Endothelial cell of umbilical vein (primary cell): ENCODE data around the gene CNTNAP2.

Source experiments
- EZH2 ChIP-seq: IDR thresholded peaks from 2 replicates; pipeline ENCODE4 v1.6.1; 2012; ENCODE audit warnings: borderline replicate concordance, low read depth, mild to moderate bottlenecking, moderate library complexity, low read length, inconsistent platforms; ENCODE audit not compliant: severe bottlenecking
- FOS ChIP-seq: IDR thresholded peaks from 2 replicates; pipeline ENCODE4 v1.6.1; 2011; ENCODE audit warnings: mild to moderate bottlenecking, low read length, moderate library complexity, borderline replicate concordance; ENCODE audit not compliant: insufficient read depth
- GATA2 ChIP-seq: IDR thresholded peaks from 2 replicates; pipeline ENCODE4 v1.7.0; 2011; ENCODE audit warnings: low read depth, mild to moderate bottlenecking, moderate library complexity, mixed read lengths, low read length; ENCODE audit not compliant: insufficient read length, insufficient read depth
- JUN ChIP-seq: IDR thresholded peaks from 2 replicates; pipeline ENCODE4 v1.6.1; 2011; ENCODE audit warnings: borderline replicate concordance, low read depth; ENCODE audit not compliant: insufficient read length, insufficient read depth
- MAX ChIP-seq: IDR thresholded peaks from 2 replicates; pipeline ENCODE4 v1.6.1; 2011; ENCODE audit not compliant: insufficient read depth, insufficient read length
- MYC ChIP-seq: IDR thresholded peaks from one replicate; pipeline ENCODE4 v1.6.1; 2011; ENCODE audit warnings: mild to moderate bottlenecking, low read depth, low read length
- POLR2A ChIP-seq: IDR thresholded peaks from 2 replicates; pipeline ENCODE4 v1.6.1; 2012; ENCODE audit warnings: low read depth, mild to moderate bottlenecking, control low read depth, low read length
- POLR2AphosphoS5 ChIP-seq: IDR thresholded peaks from 2 replicates; pipeline ENCODE4 v1.6.1; 2012; ENCODE audit warnings: low read depth, mild to moderate bottlenecking, control low read depth, low read length, moderate library complexity; ENCODE audit not compliant: insufficient read depth
- TF ChIP-seq, protein P1 (sequence below), 2 donors: IDR thresholded peaks; 1 replicate in 1 of 2; 2 replicates in 1 of 2; pipeline ENCODE4 v1.5.1; 2011; ENCODE audit warnings: low read length in 2 of 2, mild to moderate bottlenecking in 2 of 2, moderate library complexity in 2 of 2, control low read depth in 1 of 2, inconsistent platforms in 1 of 2, low read depth in 1 of 2; ENCODE audit not compliant: insufficient read depth in 1 of 2; ENCODE audit errors: extremely low read depth in 1 of 2

DNA sequence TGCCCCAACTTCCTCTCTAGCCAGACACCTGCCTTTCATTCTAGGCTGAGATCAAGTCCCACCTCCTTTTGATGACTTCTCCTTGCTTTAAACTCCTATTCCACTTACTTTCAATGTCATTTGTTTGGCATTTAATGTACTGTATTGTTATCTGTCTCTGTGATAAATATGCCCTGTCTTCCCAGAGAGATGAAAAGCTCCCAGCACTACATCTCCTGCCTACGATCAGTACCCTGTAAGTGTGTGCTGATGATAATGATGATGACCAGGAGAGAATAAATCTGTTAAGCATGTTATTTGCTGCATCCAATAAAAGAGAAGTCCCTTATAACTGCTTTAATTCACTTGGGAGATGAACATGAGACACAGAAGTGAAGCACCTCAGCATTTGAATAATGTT, 2106.6 kb downstream of the CNTNAP2 start:
- TF ChIP-seq, protein P1, sequence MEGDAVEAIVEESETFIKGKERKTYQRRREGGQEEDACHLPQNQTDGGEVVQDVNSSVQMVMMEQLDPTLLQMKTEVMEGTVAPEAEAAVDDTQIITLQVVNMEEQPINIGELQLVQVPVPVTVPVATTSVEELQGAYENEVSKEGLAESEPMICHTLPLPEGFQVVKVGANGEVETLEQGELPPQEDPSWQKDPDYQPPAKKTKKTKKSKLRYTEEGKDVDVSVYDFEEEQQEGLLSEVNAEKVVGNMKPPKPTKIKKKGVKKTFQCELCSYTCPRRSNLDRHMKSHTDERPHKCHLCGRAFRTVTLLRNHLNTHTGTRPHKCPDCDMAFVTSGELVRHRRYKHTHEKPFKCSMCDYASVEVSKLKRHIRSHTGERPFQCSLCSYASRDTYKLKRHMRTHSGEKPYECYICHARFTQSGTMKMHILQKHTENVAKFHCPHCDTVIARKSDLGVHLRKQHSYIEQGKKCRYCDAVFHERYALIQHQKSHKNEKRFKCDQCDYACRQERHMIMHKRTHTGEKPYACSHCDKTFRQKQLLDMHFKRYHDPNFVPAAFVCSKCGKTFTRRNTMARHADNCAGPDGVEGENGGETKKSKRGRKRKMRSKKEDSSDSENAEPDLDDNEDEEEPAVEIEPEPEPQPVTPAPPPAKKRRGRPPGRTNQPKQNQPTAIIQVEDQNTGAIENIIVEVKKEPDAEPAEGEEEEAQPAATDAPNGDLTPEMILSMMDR (IDR thresholded peaks at IDR 0.05; ENCODE audit: extremely low read depth in 1 of 2, insufficient read depth in 1 of 2, low read depth in 1 of 2, low read length in 2 of 2), result no peak
- TF ChIP-seq POLR2AphosphoS5 (no peak), MYC (no peak), POLR2A (no peak), JUN (no peak), EZH2 (no peak), FOS (no peak), MAX (no peak), GATA2 (no peak)
